PFSK-1 (cell line): ENCODE results near the gene MAGEB10.

Experiments
- POLR2AphosphoS5 ChIP-seq: IDR thresholded peaks from 2 replicates; pipeline ENCODE4 v1.6.1; 2012; ENCODE audit warnings: low read depth, mild to moderate bottlenecking, control low read depth, low read length, moderate library complexity
- SIN3A ChIP-seq: IDR thresholded peaks from 2 replicates; pipeline ENCODE4 v1.6.1; 2012; ENCODE audit warnings: mild to moderate bottlenecking, low read length, moderate library complexity, borderline replicate concordance; ENCODE audit not compliant: insufficient read depth
- TAF1 ChIP-seq: IDR thresholded peaks from 2 replicates; pipeline ENCODE4 v1.6.1; 2012; ENCODE audit warnings: low read length, control low read depth, borderline replicate concordance; ENCODE audit not compliant: insufficient read depth

DNA sequence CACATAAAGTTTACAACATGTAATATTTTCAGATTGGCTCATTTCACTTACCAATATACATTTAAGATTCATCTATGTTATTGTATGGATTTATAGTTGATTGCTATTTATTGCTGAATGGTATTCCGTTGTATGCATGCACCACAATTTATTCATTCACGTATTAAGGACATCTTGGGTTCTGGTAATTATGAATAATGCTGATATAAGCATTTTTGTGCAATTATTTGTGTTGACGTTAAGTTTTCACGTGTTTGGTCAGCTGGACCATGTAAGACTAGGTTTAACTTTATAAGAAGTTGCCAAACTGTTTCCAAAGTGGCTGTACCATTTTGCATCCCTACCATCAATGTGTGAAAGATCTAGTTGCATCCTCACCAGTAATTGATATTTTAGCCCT lies 35.1 kb downstream of the MAGEB10 start:
- TF ChIP-seq POLR2AphosphoS5 (no peak), SIN3A (no peak), TAF1 (no peak)
